GM21515 (cell line): ENCODE measurements around the gene ZNF500.

Experiments
- ATAC-seq: cut with Tn5 transposase; IDR thresholded peaks from one replicate; pipeline ENCODE4 v1.9.1; 2021; ENCODE audit not compliant: unreplicated experiment

The ZNF500 gene

DNA sequence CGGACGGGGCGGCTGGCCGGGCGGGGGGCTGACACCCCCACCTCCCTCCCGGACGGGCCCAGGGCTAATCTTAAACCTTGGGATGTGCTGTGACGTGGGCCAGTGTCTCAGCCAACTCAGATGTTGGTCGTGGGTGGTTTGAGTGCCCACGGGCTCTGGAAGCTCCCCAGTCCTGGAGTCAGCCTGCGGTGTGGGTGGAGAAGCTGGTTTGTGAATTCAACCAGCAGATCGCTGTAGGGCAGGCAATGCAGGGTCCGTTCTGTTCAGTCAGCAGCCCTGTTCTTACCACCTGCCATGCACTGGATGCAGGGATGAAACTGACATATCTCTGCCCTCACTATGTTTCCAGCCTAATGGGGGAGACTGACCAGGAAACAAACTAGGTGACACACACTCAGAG is 8.0 kb upstream of the ZNF500 start:
- ATAC-seq: no peak

DNA sequence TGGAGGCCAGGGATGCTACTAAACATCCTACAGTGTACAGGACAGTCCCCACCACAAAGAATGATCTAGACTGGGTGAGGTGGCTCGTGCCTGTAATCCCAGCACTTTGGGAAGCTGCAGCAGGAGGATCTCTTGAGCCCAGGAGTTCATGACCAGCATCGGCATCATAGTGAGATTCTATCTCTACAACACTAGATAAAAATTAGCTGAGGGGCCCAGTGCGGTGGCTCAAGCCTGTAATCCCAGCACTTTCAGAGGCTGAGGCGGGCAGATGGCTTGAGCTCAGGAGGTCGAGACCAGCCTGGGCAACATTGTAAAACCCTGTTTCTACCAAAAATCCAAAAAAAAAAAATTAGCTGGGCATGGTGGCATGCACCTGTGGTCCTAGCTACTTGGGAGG is 5.4 kb upstream of the ZNF500 start:
- ATAC-seq: no peak

DNA sequence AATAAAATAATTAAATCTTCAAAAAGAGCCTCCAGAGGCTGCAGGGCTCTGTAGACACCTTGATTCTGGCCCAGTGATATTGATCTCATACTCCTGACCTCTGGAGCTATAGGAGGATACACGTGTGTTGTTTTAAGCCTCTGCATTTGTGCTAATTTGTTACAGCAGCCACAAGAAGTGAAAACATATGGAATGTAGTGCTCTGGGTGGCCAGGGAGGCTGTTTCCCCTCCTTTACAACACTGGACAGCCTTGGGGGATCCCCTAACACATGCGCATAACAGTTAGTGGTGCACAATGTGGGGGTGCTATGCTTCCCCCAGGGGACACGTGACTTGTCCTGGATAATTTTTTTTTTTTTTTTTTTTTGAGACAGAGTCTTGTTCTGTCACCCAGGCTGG is 4.7 kb upstream of the ZNF500 start:
- ATAC-seq: no peak

DNA sequence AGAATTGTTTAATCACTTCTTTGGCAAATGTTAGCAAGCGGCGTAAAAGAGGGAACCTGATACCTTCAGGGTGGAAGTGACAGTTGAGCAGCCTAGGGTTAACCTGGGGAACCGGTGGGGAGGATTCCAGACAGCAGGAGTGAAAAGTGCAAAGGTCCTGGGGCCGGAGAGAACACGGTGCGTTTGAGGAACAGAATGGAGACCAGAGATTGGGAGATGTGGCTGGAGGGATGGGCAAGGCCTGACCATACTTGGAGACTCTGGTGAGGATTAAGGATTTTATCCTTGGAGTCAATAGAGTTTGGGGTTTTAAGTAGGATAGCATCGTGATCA is 2.3 kb upstream of the ZNF500 start:
- no peak for ATAC-seq

DNA sequence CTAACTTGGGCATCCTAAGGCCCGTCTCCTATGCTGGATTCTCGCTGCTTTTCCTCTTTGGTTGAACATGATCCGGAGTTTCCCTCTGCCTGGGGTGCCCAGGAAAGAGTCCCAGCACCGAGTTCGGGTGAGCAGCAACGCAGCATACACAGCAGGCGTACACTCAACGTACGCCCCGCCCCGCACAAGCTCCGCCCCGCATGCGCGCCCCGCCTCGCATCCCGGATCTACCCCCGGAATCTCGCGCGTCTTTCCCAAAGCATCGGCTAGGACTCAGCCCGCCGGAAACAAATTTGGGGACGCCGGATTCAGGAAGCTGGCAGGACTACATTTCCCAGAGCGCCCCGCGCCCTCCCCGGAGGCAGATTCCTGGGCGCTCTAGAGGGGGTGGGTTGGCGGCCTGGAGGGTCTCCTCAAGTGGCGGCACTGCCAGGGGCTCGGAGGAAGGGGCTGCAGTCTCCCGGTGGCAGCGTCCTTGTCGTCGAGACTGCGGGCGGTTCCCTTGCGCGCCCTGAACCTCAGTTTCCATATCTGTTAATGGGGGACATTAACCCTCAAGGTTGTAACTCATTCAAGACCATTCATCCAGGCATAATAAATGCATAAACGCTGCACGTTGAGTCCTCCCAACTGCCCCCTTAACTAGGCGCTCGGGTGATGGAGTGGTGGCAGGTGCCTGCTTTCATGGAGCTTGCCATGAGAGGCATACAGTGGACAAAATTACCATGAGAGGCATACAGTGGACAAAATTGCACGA is 1.8 kb upstream of the ZNF500 start:
- ATAC-seq: peak; percentile 65

DNA sequence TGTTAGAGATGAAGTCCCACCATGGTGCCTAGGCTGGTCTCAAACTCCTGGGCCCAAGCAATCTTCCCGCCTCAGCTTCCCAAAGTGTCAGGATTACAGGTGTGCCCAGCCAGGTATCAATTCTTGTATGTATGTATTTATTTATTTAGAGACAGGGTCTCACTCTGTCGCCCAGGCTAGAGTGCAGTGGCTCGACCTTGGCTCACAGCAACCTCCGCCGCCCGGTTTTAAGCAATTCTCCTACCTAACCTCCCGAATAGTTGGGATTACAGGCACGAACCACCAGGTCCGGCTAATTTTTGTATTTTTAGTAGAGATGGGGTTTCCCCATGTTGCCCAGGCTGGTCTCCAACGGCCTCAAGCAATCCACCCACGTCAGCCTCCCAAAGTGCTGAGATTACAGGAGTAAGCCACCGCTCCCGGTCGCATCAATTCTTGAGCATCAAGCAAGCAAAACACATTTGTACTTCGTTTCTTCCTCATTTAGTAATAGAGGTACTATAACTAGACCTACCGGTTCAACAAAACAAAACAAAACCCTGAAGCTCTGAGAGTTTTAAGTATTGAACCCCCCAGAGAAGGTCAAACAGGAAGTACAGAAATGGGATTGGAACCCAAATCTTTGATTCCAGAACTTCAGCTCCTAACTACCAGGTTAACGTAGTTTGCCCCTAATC is 1.0 kb upstream of the ZNF500 start:
- peak; percentile 15 for ATAC-seq

DNA sequence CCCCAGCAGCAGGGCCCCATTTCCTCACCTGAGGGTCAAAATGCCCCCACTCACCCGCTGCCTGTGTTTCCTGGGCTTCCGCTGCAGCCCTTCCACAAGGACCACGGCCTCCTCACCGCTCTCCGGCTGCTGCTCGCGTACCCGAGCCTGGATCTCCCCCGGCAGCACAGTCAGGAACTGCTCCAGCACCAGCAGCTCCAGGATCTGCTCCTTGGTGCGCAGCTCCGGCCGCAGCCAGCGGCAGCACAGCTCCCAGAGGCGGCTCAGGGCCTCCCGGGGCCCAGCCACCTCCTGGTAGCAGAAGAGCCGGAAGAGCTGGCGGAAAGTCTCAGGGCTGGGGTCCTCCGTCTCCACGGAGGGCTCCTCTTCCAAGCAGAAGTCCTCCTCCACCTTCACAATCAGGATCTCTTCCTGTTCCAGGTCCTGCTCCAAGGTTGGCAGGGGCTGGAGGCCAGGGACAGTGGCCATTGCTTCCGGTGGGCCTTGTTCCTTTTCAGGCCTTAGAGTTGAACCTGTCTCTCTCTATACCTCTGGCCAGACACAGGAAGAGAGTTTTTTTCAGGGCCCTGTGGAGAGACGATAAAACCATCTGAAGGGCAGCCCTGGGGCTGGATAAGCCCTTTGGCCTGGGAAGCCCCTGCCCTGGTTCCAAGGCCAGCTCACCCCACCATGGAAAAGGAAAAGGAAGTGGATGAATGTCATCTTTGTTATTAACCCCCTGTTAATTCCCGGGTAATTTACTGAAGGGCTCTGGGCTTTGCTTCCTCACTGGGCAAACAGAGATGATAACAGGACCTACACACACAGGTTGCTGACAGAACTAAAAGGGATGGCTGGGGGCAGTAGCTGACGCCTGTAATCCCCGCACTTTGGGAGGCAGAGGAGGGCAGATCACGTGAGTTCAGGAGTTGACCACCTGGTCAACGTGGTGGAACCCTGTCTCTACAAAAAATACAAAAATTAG is 1.2 kb downstream of the ZNF500 start:
- no peak for ATAC-seq

DNA sequence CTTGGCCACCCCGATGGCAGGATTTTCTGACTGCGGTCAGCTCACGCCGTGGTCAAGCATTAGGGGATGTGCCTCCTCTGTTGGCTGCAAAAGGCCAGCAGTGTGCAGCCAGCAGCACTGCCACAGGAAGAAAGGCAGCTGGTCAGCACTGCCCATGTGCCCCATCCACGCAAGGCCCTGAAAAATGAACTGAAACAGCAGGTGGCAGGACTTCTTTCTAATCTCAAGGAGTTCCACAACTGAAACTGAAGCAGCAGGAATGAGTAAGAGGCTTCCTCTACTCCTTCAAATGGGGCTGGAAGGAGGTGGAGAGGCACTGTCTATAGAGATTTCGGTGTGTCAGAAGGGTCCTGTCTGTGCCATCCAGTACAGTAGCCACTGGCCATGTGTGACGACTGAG is 3.2 kb downstream of the ZNF500 start:
- ATAC-seq: no peak

DNA sequence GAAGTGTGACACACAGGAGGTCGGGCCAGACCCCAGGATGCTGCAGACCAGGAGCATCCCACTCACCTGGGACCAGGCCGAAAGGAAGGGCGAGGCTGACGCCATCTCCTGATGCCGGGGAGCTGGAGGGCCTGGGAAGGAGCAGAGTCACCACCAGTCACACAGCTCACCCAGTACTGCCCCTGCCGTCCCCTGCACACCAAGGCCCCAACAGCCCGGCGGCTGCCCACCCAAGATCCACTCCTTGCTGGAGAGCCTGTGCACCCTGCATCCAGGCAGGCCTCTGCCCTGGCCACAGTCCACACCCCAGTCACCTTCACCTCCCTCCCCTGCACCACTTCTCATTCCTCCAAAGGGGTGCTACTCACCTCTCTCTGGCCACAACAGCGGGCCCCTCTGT is 4.8 kb downstream of the ZNF500 start:
- no peak for ATAC-seq

DNA sequence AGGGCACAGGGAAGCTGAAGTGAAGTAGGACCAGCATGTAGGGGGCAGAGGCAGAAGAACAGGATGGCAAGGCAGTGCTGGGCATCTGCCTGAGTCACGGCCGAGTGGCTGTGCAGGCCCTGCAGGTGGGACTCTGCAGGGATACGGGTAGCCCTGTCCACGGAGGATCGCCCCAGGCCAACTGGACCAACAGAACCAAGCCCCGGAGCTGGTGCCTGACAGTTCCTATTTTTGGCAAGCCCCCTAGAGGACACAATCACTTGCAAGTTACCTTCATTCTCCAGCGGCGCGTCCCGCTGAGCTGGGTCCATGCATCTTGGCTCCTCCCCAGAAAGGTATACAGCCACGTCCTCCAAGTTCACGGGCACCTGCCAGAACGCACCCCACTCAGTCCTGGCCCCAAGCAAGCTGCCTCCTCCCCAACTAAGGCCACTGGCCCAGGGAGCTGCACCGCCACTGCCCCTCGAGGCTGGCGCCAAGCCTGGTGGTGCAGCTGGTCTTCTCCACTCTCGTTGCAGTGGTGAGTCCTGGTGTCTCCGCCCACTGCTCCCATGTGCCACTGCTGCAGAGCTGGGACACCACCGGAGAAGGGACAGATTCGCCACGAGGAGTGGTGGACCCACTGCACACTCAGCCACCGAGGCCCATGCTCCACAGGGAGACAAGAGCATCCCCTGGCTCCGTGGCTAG is 6.6 kb downstream of the ZNF500 start:
- ATAC-seq: no peak

DNA sequence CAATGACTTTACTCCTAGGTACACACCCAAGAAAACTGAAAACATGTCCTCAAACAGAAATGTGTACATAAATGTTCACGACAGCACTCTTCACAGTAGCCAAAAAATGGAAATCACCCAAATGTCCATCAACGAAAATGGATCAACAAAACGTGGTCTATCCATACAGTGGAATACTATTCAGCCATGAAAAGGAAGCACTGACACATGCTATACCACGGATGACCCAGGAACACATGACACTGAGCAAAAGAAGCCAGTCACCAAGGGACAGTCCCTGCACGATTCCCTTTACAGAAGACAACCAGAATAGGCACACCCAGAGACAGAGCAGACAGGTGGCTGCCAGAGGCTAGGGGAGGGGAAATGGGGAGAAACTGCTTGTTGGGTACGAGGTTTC is 11.3 kb downstream of the ZNF500 start:
- no peak for ATAC-seq

DNA sequence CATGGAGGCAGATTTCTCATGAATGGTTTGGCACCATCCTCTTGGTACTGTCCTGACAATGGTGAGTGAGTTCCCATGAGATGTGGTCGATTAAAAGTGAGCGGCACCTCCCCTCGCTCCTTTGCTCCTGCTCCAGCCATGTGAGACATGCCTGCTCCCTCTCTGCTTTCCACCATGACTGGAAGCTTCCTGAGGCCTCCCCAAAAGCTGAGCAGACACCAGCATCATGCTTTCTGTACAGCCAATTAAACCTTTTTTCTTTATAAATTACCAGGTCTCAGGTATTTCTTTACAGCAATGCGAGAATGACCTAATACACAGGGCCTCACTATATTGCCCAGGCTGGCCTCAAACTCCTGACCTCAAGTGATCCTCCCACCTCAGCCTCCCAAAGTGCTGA is 12.1 kb downstream of the ZNF500 start:
- ATAC-seq: no peak

DNA sequence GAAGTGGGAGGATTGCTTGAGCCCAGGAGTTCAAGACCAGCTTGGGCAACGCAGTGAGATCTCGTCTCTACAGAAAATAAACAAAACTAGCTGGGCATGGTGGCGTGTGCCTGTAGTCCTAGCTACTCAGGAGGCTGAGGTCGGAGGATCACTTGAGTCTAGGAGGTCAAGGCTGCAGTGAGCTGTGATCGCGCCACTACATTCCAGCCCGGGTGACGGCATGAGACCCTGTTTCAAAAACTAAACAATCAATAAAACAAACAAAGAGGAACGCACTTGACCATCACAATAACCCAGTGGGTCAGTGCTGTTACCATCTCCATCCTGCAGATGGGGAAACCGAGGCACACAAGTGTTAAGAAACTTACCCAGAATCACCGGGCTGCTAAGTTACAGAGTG is 13.7 kb downstream of the ZNF500 start:
- ATAC-seq: no peak

DNA sequence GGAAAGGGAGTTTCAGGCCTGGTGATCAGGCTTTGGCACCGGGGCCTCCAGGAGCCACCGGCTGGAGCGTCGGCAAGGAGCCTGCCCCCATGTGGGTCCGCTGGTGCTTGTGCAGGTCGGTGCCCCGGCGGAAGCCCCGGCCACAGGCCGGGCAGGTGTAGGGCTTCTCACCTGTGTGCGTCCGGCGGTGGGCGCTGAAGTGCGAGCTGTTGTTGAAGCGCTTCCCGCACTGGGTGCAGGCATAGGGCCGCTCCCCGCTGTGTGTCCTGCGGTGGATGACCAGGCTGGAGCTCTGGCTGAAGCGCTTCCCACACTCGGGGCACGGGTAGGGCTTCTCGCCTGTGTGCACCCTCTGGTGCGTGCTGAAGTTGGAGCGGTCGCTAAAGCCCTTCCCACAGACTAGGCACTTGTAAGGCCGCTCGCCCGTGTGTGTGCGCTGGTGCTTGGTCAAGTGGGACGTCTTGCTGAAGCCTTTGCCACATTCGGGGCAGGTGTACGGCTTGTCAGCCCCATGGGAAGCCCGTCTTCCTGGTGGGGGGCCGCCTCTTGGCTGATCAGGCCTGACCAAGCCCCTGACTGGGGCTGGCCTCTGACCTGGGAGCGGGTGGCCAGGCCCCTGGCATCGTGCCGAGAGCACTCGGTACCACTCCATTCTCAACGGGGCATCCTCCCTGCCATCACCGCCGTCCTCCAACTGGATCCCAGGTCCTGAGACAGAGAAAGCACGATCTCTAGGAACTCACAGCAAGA is 14.4 kb downstream of the ZNF500 start:
- ATAC-seq: no peak

DNA sequence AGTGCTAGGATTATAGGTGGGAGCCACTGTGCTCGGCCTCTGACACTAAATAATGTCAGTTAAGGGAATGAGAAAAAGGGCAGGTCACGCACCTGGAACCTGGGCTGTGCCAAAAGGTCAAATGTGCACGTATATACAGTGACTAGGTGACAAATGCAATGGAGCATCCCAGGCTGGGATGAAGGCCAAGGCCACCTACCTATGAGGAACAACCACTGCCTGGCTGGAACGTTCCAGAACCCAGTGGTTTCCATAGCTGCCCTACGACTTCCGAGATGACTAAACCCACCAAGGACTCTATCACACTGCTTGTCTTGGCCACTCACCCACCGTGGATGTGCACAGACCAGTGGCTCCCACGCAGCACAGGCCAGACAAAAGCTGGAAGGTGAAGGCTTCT is 16.1 kb downstream of the ZNF500 start:
- no peak for ATAC-seq

DNA sequence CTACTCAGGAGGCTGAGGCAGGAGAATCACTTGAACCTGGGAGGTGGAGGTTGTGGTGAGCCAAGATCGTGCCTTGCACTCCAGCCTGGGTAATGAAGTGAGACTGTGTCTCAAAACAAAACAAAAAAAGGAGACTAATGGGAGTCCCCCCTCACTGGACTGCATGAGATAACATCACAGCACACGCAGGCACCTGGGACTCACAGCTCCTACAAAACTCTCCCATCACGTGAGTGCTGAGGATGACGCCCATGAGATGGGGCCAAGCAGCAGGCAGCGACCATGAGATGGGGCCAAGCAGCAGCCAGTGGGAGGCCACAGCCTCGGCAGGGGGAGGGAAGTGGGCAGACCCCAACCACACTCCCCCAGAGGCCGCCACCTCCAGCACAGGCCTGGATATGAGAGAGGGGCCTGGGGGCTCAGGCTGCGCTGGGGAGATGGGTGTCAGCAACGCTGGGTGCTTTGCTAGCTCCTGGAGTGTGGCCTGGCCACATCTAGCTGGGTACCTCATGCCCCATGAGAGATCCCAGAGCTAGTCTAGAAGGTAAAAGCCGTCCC is 17.2 kb downstream of the ZNF500 start:
- no peak for ATAC-seq

DNA sequence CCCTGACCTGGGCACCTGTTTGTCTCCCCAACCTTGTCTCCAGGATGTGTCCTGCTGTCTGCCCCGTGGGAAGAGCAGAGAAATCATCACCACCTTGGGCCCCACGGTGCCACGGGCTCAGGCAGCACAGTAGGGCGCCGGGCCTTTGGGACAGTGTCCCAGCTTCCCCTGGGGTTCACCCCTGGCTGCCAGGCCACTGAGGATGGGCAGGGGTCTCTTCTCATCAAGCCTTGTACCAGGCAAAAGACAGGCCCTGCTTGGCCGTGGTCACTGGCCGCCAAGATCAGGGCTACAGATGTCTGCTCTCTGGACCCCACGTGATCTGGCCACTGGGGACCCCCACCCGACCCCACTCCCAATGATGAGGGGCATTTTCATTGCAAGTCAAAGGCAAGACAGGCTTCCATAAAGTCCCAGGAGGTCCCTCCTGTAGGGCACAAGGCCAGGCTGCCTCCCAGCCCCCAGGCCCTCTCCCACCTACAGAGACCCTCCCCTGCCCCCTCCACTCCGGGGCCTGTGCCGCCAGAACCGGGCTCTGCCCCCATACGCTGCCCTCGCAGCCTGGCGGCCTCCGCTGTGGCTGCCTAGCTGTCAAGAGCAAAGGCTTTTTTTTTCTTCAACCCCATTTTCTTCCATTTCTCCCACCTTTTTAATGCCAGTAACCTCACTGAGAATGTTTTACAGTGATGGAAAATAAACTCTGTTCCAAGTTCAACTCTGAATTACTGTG is 18.1 kb downstream of the ZNF500 start:
- no peak for ATAC-seq

DNA sequence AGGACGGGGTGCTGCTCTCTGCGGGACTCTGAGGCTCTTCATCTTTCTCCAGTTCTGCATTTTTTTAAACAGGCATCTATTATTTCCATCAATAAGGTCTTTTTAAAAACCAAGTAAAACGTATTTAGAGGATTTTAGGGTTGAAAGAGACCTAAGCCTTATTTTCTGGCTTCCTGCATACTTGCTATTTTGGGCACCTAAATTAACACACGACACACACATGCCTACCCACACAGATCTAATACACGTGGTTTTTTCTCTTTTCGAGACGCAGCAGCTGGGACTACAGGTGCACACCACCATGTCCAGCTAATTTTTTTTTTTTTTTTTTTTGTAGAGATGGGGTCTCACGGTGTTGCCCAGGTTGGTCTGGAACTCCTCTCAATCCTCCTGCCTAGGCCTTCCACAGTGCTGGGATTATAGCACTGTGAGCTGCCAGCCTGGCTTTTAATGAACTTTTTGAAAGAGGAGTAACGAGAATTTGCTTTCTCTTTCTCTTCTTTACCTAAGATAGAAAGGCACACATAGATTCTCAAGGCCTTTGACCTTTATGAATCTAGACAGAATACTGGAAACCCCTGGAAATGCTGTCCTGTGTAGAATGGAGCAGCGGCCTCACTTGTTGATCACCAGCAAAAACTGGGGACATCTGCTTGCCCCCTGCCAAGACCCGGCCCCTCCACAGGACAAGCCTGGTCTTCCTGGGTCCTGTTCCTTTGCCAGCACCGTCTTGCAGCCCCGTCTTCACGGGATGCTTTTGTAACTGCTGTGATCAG is 18.9 kb downstream of the ZNF500 start:
- ATAC-seq: no peak
